Measurements from ENCODE around the gene SULT1C3.

The SULT1C3 gene

DNA sequence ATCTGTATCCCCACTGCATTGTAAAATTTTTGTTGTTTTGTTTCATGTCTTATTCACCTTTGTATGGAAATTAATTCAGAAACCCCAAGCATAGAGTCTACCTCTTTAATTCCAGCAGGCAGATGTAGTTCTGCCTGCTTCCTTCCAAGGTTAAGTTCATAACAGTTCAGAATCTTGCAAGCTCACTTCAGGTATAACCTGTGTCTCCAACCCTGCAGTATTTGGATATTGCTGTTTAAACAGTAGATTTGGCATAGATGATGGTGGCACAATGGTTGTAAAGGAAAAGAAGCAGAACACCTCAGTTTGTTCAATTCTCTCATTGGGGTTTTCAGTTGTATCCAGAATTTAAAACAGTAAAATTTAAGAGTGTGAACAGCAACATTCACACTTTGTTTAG is 70.1 kb downstream of the SULT1C3 start:
- Histone ChIP-seq H3K36me3 (ENCODE audit: insufficient read depth, low read length) (no peaks in the 10 kb centered on the region), H3K4me3 (ENCODE audit: low read depth, low read length, poor library complexity, severe bottlenecking) (no peak overlapping the region), H4K20me1 (ENCODE audit: insufficient read depth, low read length) (no peaks in the 10 kb centered on the region), H3K4me1 (ENCODE audit: insufficient read depth, low read length, severe bottlenecking) (no peaks in the 10 kb centered on the region), H3K27me3 (ENCODE audit: insufficient read depth, low read length) (no peaks in the 10 kb centered on the region), H3K9me2 (ENCODE audit: low read depth, low read length) (no peaks in the 10 kb centered on the region), H2AFZ (ENCODE audit: low read length) (no peak overlapping the region), H3K9ac (ENCODE audit: low read length) (no peak overlapping the region), H3K9me3 (ENCODE audit: low read length) (no peaks in the 10 kb centered on the region), H3F3A (ENCODE audit: insufficient read depth, low read length) (no peaks in the 10 kb centered on the region), H3K4me2 (ENCODE audit: low read length) (no peak overlapping the region), H3K79me2 (ENCODE audit: insufficient read depth, low read length) (no peaks in the 10 kb centered on the region), H3K27ac (ENCODE audit: low read depth, low read length, poor library complexity, severe bottlenecking) (no peak overlapping the region)
- TF ChIP-seq, protein P1, sequence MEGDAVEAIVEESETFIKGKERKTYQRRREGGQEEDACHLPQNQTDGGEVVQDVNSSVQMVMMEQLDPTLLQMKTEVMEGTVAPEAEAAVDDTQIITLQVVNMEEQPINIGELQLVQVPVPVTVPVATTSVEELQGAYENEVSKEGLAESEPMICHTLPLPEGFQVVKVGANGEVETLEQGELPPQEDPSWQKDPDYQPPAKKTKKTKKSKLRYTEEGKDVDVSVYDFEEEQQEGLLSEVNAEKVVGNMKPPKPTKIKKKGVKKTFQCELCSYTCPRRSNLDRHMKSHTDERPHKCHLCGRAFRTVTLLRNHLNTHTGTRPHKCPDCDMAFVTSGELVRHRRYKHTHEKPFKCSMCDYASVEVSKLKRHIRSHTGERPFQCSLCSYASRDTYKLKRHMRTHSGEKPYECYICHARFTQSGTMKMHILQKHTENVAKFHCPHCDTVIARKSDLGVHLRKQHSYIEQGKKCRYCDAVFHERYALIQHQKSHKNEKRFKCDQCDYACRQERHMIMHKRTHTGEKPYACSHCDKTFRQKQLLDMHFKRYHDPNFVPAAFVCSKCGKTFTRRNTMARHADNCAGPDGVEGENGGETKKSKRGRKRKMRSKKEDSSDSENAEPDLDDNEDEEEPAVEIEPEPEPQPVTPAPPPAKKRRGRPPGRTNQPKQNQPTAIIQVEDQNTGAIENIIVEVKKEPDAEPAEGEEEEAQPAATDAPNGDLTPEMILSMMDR (IDR thresholded peaks at IDR 0.05; ENCODE audit: low read length), result no peak
- TF ChIP-seq EZH2 (IDR thresholded peaks at IDR 0.05; ENCODE audit: borderline replicate concordance, low read length), result no peak
